ENCODE data around the gene TNNT3.

Gene TNNT3

DNA sequence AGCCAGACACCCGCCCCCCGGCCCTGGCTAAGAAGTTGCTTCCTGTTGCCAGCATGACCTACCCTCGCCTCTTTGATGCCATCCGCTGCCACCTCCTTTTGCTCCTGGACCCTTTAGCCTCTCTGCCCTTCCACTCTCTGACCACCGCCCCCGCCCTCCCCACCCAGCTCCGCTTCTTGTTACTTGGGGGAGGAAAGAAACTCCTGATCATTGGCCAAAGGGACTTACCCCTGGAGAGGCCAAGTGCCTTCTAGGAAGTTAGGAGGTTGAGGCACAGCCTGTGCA lies 27.7 kb upstream of the TNNT3 start, which contains the start of gene PRR33:
Gene PRR33 (minus strand): TSS at position 65 of the 285 bp plus-strand sequence. CDS start 1,311 bp downstream, outside the sequence.
- no peaks in the 10 kb centered on the region for H3K27me3 ChIP-seq (replicated peaks in 2 of 5; ENCODE audit: control insufficient read depth in 4 of 5, insufficient read depth in 5 of 5, low read length in 4 of 5)
- ChIA-PET POLR2A (interaction anchor here (0.8 to 2.3 kb wide), 4 partner anchors 26 to 55 kb away, joined by 4 to 7 read pairs (median 6); no protein-coding TSS in a partner anchor), CTCF (interaction anchor here (0.8 to 5.5 kb wide), 7 partner anchors 9 to 55 kb away, joined by 3 to 53 read pairs (median 4); partner anchors contain the start of genes MRPL23 and TNNT3)
- peaks cover 0 to 5% (median 2%) of the 10 kb centered on the region in 4 experiments for H3K36me3 ChIP-seq (ENCODE audit: control insufficient read depth in 4 of 4, insufficient read depth in 4 of 4, low read length in 3 of 4)
- WGBS (ENCODE audit: insufficient coverage), result 0% methylated on average over 2 of the region's 7 CpGs
- peaks cover 7 to 83% (median 63%) of the 10 kb centered on the region in 4 experiments for H3K4me1 ChIP-seq (ENCODE audit: control extremely low read depth in 1 of 4, control insufficient read depth in 4 of 4, insufficient read depth in 4 of 4, low read length in 3 of 4)
- peak within 1 kb of the TSS; percentile 43 to 87 (median 71) for H3K4me3 ChIP-seq (ENCODE audit: control insufficient read depth in 1 of 7, extremely low read depth in 1 of 7, insufficient read depth in 4 of 7, low read depth in 2 of 7, low read length in 6 of 7)
- H3K27ac ChIP-seq (ENCODE audit: insufficient read depth in 1 of 2, low read depth in 1 of 2, low read length in 2 of 2, poor library complexity in 1 of 2, severe bottlenecking in 2 of 2), result peak within 1 kb of the TSS; percentile 64 to 79
- peak in 1 of 3 donors; percentile 32 for DNase-seq
- no peaks in the 10 kb centered on the region for H3K9me3 ChIP-seq (ENCODE audit: control extremely low read depth in 1 of 5, control insufficient read depth in 4 of 5, insufficient read depth in 2 of 5, low read depth in 1 of 5, low read length in 4 of 5)

DNA sequence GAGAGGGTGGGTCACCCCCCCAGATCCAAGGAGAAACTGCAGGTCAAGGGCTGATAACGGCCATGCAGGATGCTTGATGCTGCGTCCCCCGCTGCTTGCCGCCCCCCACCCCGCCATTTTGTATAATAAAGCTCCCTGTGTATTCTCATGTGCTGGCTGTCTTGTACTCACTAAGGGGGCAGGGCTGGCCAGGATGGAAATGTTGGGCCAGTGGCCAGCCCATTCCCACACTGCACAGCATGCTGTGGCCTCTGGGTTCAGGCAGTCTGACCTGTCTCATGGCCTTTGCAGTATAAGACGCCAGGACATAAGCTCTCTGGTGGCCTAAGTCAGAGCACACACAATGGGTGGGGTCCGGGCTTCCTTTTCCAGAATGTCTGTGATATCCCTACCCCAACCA lies 27.4 kb upstream of the TNNT3 start:
- Histone ChIP-seq H3K9me3 (ENCODE audit: control extremely low read depth in 1 of 5, control insufficient read depth in 4 of 5, insufficient read depth in 2 of 5, low read depth in 1 of 5, low read length in 4 of 5) (no peaks in the 10 kb centered on the region), H3K4me3 (ENCODE audit: control insufficient read depth in 1 of 7, extremely low read depth in 1 of 7, insufficient read depth in 4 of 7, low read depth in 2 of 7, low read length in 6 of 7) (peak overlapping the region in 6 of 7 experiments; percentile 13 to 87 (median 74)), H3K27me3 (replicated peaks in 2 of 5; ENCODE audit: control insufficient read depth in 4 of 5, insufficient read depth in 5 of 5, low read length in 4 of 5) (no peaks in the 10 kb centered on the region), H3K27ac (ENCODE audit: insufficient read depth in 1 of 2, low read depth in 1 of 2, low read length in 2 of 2, poor library complexity in 1 of 2, severe bottlenecking in 2 of 2) (peak overlapping the region in 1 of 2 experiments; percentile 79), H3K36me3 (ENCODE audit: control insufficient read depth in 4 of 4, insufficient read depth in 4 of 4, low read length in 3 of 4) (peaks cover 0 to 5% (median 2%) of the 10 kb centered on the region in 4 experiments), H3K4me1 (ENCODE audit: control extremely low read depth in 1 of 4, control insufficient read depth in 4 of 4, insufficient read depth in 4 of 4, low read length in 3 of 4) (peaks cover 7 to 86% (median 66%) of the 10 kb centered on the region in 4 experiments)
- ChIA-PET POLR2A (interaction anchor here (0.8 to 2.3 kb wide), 2 partner anchors 25 to 29 kb away, joined by 6 to 7 read pairs; no protein-coding TSS in a partner anchor), CTCF (interaction anchor here (1.6 to 5.5 kb wide), 5 partner anchors 9 to 55 kb away, joined by 4 to 53 read pairs (median 18); partner anchors contain the start of genes MRPL23 and TNNT3)
- DNase-seq, result no peak
- 35% methylated on average over 2 of the region's 7 CpGs for WGBS (ENCODE audit: insufficient coverage)

DNA sequence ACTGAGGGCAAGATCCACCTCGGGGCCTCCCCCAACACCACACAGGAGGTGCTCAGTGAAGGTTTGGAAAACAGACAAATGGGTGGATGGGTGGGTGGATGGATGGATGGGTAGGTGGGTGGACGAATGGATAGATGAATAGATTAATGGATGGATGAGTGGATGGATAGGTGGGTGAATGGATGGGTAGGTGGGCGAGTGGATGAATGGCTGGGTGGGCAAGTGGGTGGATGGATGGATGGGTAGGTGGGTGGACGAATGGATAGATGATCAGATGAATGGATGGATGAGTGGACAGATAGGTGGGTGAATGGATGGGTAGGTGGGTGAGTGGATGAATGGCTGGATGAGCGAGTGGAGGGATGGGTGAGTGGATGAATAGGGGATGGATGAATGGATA lies 26.9 kb upstream of the TNNT3 start:
- CTCF ChIA-PET, result interaction anchor here (1.6 to 5.5 kb wide), 2 partner anchors 26 to 51 kb away, joined by 4 to 53 read pairs; partner anchors contain the start of gene TNNT3
- H3K4me1 ChIP-seq (ENCODE audit: control extremely low read depth in 1 of 4, control insufficient read depth in 4 of 4, insufficient read depth in 4 of 4, low read length in 3 of 4), result peaks cover 7 to 87% (median 67%) of the 10 kb centered on the region in 4 experiments
- H3K4me3 ChIP-seq (ENCODE audit: control insufficient read depth in 1 of 7, extremely low read depth in 1 of 7, insufficient read depth in 4 of 7, low read depth in 2 of 7, low read length in 6 of 7), result peak overlapping the region in 4 of 7 experiments; percentile 64 to 87 (median 76)
- no peaks in the 10 kb centered on the region for H3K9me3 ChIP-seq (ENCODE audit: control extremely low read depth in 1 of 5, control insufficient read depth in 4 of 5, insufficient read depth in 2 of 5, low read depth in 1 of 5, low read length in 4 of 5)
- no peaks in the 10 kb centered on the region for H3K27me3 ChIP-seq (replicated peaks in 2 of 5; ENCODE audit: control insufficient read depth in 4 of 5, insufficient read depth in 5 of 5, low read length in 4 of 5)
- 85% methylated on average over 4 of the region's 5 CpGs for WGBS (ENCODE audit: insufficient coverage)
- H3K27ac ChIP-seq (ENCODE audit: insufficient read depth in 1 of 2, low read depth in 1 of 2, low read length in 2 of 2, poor library complexity in 1 of 2, severe bottlenecking in 2 of 2), result no peak overlapping the region
- POLR2A ChIA-PET, result interaction anchor here (0.8 to 2.3 kb wide), 2 partner anchors 25 to 28 kb away, joined by 6 to 7 read pairs; no protein-coding TSS in a partner anchor
- peaks cover 0 to under 1% (median 0%) of the 10 kb centered on the region in 4 experiments for H3K36me3 ChIP-seq (ENCODE audit: control insufficient read depth in 4 of 4, insufficient read depth in 4 of 4, low read length in 3 of 4)
- DNase-seq, result no peak

DNA sequence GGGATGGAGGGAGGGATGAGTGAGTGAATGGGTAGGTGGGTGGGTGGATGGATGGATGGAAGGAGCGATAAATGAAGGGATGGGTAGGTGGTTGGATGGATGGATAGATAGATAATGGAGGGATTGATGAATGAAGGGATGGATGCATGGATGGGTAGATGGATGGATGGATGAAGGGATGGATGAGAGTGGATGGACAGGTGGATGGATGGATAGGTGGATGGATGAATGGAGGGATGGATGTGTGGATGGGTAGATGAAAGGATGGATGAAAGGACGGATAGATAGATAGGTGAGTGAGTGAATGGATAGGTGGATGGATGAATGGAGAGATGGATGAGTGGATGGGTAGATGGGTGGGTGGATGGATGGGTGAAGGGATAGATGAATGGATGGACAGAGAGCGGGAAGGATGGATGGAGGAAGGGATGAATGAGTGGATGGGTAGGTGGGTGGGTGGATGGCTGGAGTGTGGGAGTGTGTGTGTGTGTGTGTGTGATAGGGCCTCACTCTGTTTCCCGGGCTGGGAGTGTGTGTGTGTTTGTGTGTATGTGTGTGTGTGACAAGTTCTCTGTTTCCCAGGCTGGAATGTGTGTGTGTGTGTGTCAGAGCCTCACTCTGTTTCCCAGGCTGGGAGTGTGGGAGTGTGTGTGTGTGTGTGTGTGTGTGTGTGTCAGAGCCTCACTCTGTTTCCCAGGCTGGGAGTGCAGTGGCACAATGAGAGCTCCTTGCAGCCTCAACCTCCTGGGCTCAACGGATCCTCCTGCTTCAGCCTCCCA lies 25.7 kb upstream of the TNNT3 start:
- Histone ChIP-seq H3K4me3 (ENCODE audit: control insufficient read depth in 1 of 7, extremely low read depth in 1 of 7, insufficient read depth in 4 of 7, low read depth in 2 of 7, low read length in 6 of 7) (no peak overlapping the region), H3K27me3 (replicated peaks in 2 of 5; ENCODE audit: control insufficient read depth in 4 of 5, insufficient read depth in 5 of 5, low read length in 4 of 5) (no peaks in the 10 kb centered on the region), H3K36me3 (ENCODE audit: control insufficient read depth in 4 of 4, insufficient read depth in 4 of 4, low read length in 3 of 4) (no peaks in the 10 kb centered on the region), H3K27ac (ENCODE audit: insufficient read depth in 1 of 2, low read depth in 1 of 2, low read length in 2 of 2, poor library complexity in 1 of 2, severe bottlenecking in 2 of 2) (no peak overlapping the region), H3K4me1 (ENCODE audit: control extremely low read depth in 1 of 4, control insufficient read depth in 4 of 4, insufficient read depth in 4 of 4, low read length in 3 of 4) (peaks cover 10 to 84% (median 62%) of the 10 kb centered on the region in 4 experiments), H3K9me3 (ENCODE audit: control extremely low read depth in 1 of 5, control insufficient read depth in 4 of 5, insufficient read depth in 2 of 5, low read depth in 1 of 5, low read length in 4 of 5) (no peaks in the 10 kb centered on the region)
- ChIA-PET CTCF (interaction anchor here (0.6 kb wide), 1 partner anchor 27 kb away, joined by 3 read pairs; no protein-coding TSS in a partner anchor), POLR2A (no interaction called here)
- no peak for DNase-seq
- 98% methylated on average over 3 of the region's 5 CpGs for WGBS (ENCODE audit: insufficient coverage)

DNA sequence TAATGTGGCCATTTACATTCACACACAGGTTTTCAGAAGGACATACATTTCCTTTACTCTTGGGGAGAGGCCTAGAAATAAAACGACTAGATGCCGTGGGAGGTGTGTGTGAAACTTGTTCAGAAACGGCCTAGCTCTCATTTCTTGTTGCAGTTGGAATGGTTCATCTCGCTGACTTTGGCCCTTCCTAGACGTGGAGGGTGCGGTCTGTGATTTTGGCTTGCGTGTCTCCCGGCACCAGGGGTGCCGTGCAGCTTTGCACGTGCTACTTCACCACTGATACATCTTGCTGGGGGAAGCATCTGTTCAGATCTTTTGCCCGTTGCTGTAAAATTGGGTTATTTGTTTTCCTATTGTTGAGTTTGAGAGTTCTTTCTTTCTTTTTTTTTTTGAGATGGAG lies 24.7 kb upstream of the TNNT3 start:
- H3K27ac ChIP-seq (ENCODE audit: insufficient read depth in 1 of 2, low read depth in 1 of 2, low read length in 2 of 2, poor library complexity in 1 of 2, severe bottlenecking in 2 of 2), result no peak overlapping the region
- no peaks in the 10 kb centered on the region for H3K36me3 ChIP-seq (ENCODE audit: control insufficient read depth in 4 of 4, insufficient read depth in 4 of 4, low read length in 3 of 4)
- no peaks in the 10 kb centered on the region for H3K27me3 ChIP-seq (replicated peaks in 2 of 5; ENCODE audit: control insufficient read depth in 4 of 5, insufficient read depth in 5 of 5, low read length in 4 of 5)
- CTCF ChIA-PET, result interaction anchor here (0.6 to 4.1 kb wide), 2 partner anchors 11 to 26 kb away, joined by 3 to 31 read pairs; no protein-coding TSS in a partner anchor
- 98% methylated on average over 6 of the region's 11 CpGs for WGBS (ENCODE audit: insufficient coverage)
- peaks cover 10 to 80% (median 54%) of the 10 kb centered on the region in 4 experiments for H3K4me1 ChIP-seq (ENCODE audit: control extremely low read depth in 1 of 4, control insufficient read depth in 4 of 4, insufficient read depth in 4 of 4, low read length in 3 of 4)
- no peaks in the 10 kb centered on the region for H3K9me3 ChIP-seq (ENCODE audit: control extremely low read depth in 1 of 5, control insufficient read depth in 4 of 5, insufficient read depth in 2 of 5, low read depth in 1 of 5, low read length in 4 of 5)
- DNase-seq, result no peak
- POLR2A ChIA-PET, result no interaction called here
- no peak overlapping the region for H3K4me3 ChIP-seq (ENCODE audit: control insufficient read depth in 1 of 7, extremely low read depth in 1 of 7, insufficient read depth in 4 of 7, low read depth in 2 of 7, low read length in 6 of 7)

DNA sequence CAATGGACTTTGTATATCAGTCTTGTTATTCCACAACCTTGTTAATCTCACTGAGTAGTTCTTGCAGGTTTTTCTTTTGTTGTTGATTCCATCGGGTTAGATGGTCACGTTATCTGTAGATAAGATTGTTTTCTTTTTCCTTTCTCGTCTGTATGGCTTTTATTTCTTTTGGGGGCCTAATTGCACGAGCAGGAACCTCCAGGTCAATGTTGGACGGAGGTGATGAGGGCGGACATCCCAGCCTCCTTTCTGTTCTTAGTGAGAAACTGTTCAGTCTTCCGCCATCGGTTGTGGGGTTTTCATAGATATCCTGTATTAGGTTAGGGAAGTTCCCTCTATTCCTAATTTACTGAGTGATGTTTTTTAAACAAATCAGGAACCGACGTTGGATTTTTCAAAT lies 23.0 kb upstream of the TNNT3 start:
- Histone ChIP-seq H3K4me3 (ENCODE audit: control insufficient read depth in 1 of 7, extremely low read depth in 1 of 7, insufficient read depth in 4 of 7, low read depth in 2 of 7, low read length in 6 of 7) (peak overlapping the region in 3 of 7 experiments; percentile 54 to 71 (median 64)), H3K27ac (ENCODE audit: insufficient read depth in 1 of 2, low read depth in 1 of 2, low read length in 2 of 2, poor library complexity in 1 of 2, severe bottlenecking in 2 of 2) (peak overlapping the region; percentile 73 to 77), H3K9me3 (ENCODE audit: control extremely low read depth in 1 of 5, control insufficient read depth in 4 of 5, insufficient read depth in 2 of 5, low read depth in 1 of 5, low read length in 4 of 5) (no peaks in the 10 kb centered on the region), H3K27me3 (replicated peaks in 2 of 5; ENCODE audit: control insufficient read depth in 4 of 5, insufficient read depth in 5 of 5, low read length in 4 of 5) (no peaks in the 10 kb centered on the region), H3K4me1 (ENCODE audit: control extremely low read depth in 1 of 4, control insufficient read depth in 4 of 4, insufficient read depth in 4 of 4, low read length in 3 of 4) (peaks cover 10 to 63% (median 37%) of the 10 kb centered on the region in 4 experiments), H3K36me3 (ENCODE audit: control insufficient read depth in 4 of 4, insufficient read depth in 4 of 4, low read length in 3 of 4) (no peaks in the 10 kb centered on the region)
- DNase-seq, result no peak
- 27% methylated on average over 2 of the region's 10 CpGs for WGBS (ENCODE audit: insufficient coverage)
- POLR2A ChIA-PET, result interaction anchor here (0.6 to 1.5 kb wide), 5 partner anchors 8 to 46 kb away, joined by 3 to 4 read pairs (median 3); no protein-coding TSS in a partner anchor
- CTCF ChIA-PET, result interaction anchor here (1.2 to 4.1 kb wide), 6 partner anchors 10 to 42 kb away, joined by 5 to 31 read pairs (median 6); no protein-coding TSS in a partner anchor

Data from common myeloid progenitor, CD34-positive (primary cell).